HepG2 (cell line): ENCODE data around the gene EHBP1. TPM values are rescaled to one million over a fixed set of nuclear protein-coding genes. Genes with fewer than 3 reads are reported as not detected.

Experiments
- ATAC-seq: fragments of 200-7000 bp; cut with Tn5 transposase; 3 replicates; pipeline ENCODE4 v1.9.1; 2020; ENCODE audit warnings: mild to moderate bottlenecking, moderate library complexity
- BruUV-seq: library from RNA; stranded (reverse); fragments of 400-500 nt; replicated peaks from 2 replicates; lab custom pipeline; 2021; lab: Mats Ljungman, UMichigan
- CTCF ChIA-PET: fragments of 300-600 bp; formaldehyde crosslinking; extraction: SDS; loops from one replicate; lab custom pipeline; 2021; ENCODE audit warnings: low total read pairs, inconsistent platforms, low intra/inter-chr PET ratio; lab: Yijun Ruan, JAX
- POLR2A ChIA-PET: fragments of 350-600 bp; sonication (Branson Sonifier 250); formaldehyde crosslinking; loops from one replicate; lab custom pipeline; 2020; ENCODE audit warnings: antibody characterized with exemption, inconsistent platforms; lab: Yijun Ruan, JAX
- DNase-seq: peaks from one replicate; pipeline ENCODE4 v3.0.0-alpha.2; 2015; ENCODE audit warnings: low spot score
- FAIRE-seq: peaks from 3 replicates; lab custom pipeline; 2011; peaks lifted over from hg19 to GRCh38; lab: Jason Lieb, UNC
- H2AFZ ChIP-seq: one replicate; pipeline ENCODE4 v1.6.1; 2011; ENCODE audit warnings: low read length, inconsistent platforms
- H3K27ac ChIP-seq: fragments of 300-600 bp; 3 replicates; pipeline ENCODE4 v1.8.0; 2011; ENCODE audit warnings: mixed run types, mild to moderate bottlenecking, mixed read lengths, low read length, inconsistent platforms; ENCODE audit not compliant: insufficient read depth; ENCODE audit errors: extremely low read length
- H3K27me3 ChIP-seq, 2 experiments: fragments of 200-600 bp in 1 of 2; 2 replicates in 1 of 2; 3 replicates in 1 of 2; pipeline versions ENCODE4 v1.6.0 to v1.8.0; 2011; ENCODE audit warnings: low read length in 2 of 2, mild to moderate bottlenecking in 2 of 2, moderate library complexity in 2 of 2, inconsistent platforms in 1 of 2; ENCODE audit not compliant: insufficient read depth in 2 of 2, control insufficient read depth in 1 of 2
- H3K36me3 ChIP-seq, 2 experiments: fragments of 200-600 bp in 1 of 2; replicated peaks in 1 of 2; 2 replicates in 1 of 2; 3 replicates in 1 of 2; pipeline versions ENCODE4 v1.5.1 to v1.8.0; 2011; ENCODE audit warnings: low read length in 2 of 2, inconsistent platforms in 1 of 2; ENCODE audit not compliant: insufficient read depth in 2 of 2, control insufficient read depth in 1 of 2
- H3K4me1 ChIP-seq: 2 replicates; pipeline ENCODE4 v1.5.1; 2012; ENCODE audit warnings: low read length, inconsistent platforms; ENCODE audit not compliant: insufficient read depth
- H3K4me2 ChIP-seq: 2 replicates; pipeline ENCODE4 v1.6.0; 2011; ENCODE audit warnings: low read depth, low read length, inconsistent platforms
- H3K4me3 ChIP-seq, 3 experiments: fragments of 200-600 bp in 1 of 3; sonication (generic), shearing (Covaris generic) in 1 of 3; replicated peaks in 1 of 3; 2 replicates each; pipeline ENCODE4 v1.5.1; 2011 to 2016; ENCODE audit warnings: low read length in 3 of 3, inconsistent platforms in 2 of 3, low read depth in 2 of 3, mild to moderate bottlenecking in 2 of 3, control low read depth in 1 of 3, mixed read lengths in 1 of 3; ENCODE audit not compliant: insufficient read depth in 1 of 3
- H3K79me2 ChIP-seq: one replicate; pipeline ENCODE4 v1.6.1; 2011; ENCODE audit warnings: low read length, inconsistent platforms; ENCODE audit not compliant: insufficient read depth
- H3K9ac ChIP-seq: 2 replicates; pipeline ENCODE4 v1.6.0; 2011; ENCODE audit warnings: mild to moderate bottlenecking, low read depth, low read length, inconsistent platforms; ENCODE audit not compliant: insufficient read depth
- H3K9me3 ChIP-seq: 2 replicates; pipeline ENCODE4 v1.5.1; 2012; ENCODE audit warnings: mild to moderate bottlenecking, low read length
- H4K20me1 ChIP-seq: 2 replicates; pipeline ENCODE4 v1.6.0; 2011; ENCODE audit warnings: inconsistent platforms, mild to moderate bottlenecking, low read length, moderate library complexity; ENCODE audit not compliant: insufficient read depth
- CCDC6 ChIP-seq: sonication (generic); formaldehyde crosslinking; IDR thresholded peaks from 2 replicates; pipeline ENCODE4 v1.8.1; 2022; ENCODE audit warnings: mild to moderate bottlenecking, missing genetic modification reagents, moderate library complexity
- CEBPB ChIP-seq: IDR thresholded peaks from 2 replicates; pipeline ENCODE4 v1.6.1; 2011; ENCODE audit warnings: low read depth, low read length, improper control_type of control experiment, borderline replicate concordance
- MATR3 ChIP-seq: sonication (generic); formaldehyde crosslinking; IDR thresholded peaks from 2 replicates; pipeline ENCODE4 v1.4.0; 2020; ENCODE audit warnings: missing genetic modification reagents
- RBM22 ChIP-seq: fragments of 200-400 bp; formaldehyde crosslinking; optimal IDR thresholded peaks from 2 replicates; pipeline ENCODE3; 2017; ENCODE audit warnings: mild to moderate bottlenecking, low read length, moderate library complexity
- U2AF1 ChIP-seq: fragments of 200-400 bp; formaldehyde crosslinking; optimal IDR thresholded peaks from 2 replicates; pipeline ENCODE3; 2017; ENCODE audit warnings: mild to moderate bottlenecking, low read depth, low read length
- YY1 ChIP-seq: IDR thresholded peaks from 2 replicates; pipeline ENCODE4 v1.6.1; 2011; ENCODE audit warnings: low read length, low read depth, moderate library complexity, mild to moderate bottlenecking; ENCODE audit not compliant: insufficient read depth, insufficient replicate concordance
- ZMAT3 ChIP-seq: sonication (generic); formaldehyde crosslinking; conservative IDR thresholded peaks from 2 replicates; pipeline ENCODE4 v1.7.0; 2021; ENCODE audit warnings: missing genetic modification reagents
- ZNF841 ChIP-seq: sonication (generic); formaldehyde crosslinking; IDR thresholded peaks from 2 replicates; pipeline ENCODE4 v1.8.1; 2023; ENCODE audit warnings: missing genetic modification reagents, borderline replicate concordance
- WGBS: methylation state at CpG from one replicate; pipeline ENCODE4 v1.1.6; 2017; ENCODE audit warnings: low lambda C conversion rate; 5-methylcytosine and 5-hydroxymethylcytosine counted together
- in situ Hi-C: cut with HindIII; loops from 2 replicates; pipeline ENCODE4 v1.10.0; 2017; ENCODE audit warnings: low pct_unique_long_range_greater_than_20kb; ENCODE audit not compliant: extremely low pct_ligation_motif_present
- intact Hi-C: fragments of 100-400 bp; cut with micrococcal nuclease; formaldehyde crosslinking; loops from one replicate; pipeline ENCODE4 v1.10.0; 2022; ENCODE audit not compliant: unreplicated experiment
- polyA plus RNA-seq, 8 experiments: library from polyadenylated mRNA; depleted of rRNA in 3 of 8; stranded (reverse) in 7 of 8; unstranded in 1 of 8; fragments of >200 nt; fragmentation: Illumina TruSeq in 4 of 8; extraction: Trizol in 4 of 8; gene quantifications; 2 replicates each; pipeline versions ENCODE4 v1.2.1 to v1.2.3, GENCODE V29; 2011 to 2016; ENCODE audit warnings: low read depth in 4 of 8, missing spikeins in 1 of 8, mixed read lengths in 1 of 8; ENCODE audit not compliant: insufficient read depth in 1 of 8
- total RNA-seq, 5 experiments: library from RNA; depleted of rRNA; stranded (reverse); fragments of >200 nt; fragmentation: Illumina TruSeq; extraction: Trizol; gene quantifications; 2 replicates each; pipeline ENCODE4 v1.2.3, GENCODE V29; 2016; ENCODE audit warnings: low read depth in 1 of 5
- TF ChIP-seq, protein P1 (sequence below): sonication (generic); formaldehyde crosslinking; IDR thresholded peaks from 2 replicates; pipeline ENCODE4 v1.4.0; 2020; ENCODE audit warnings: missing genetic modification reagents, borderline replicate concordance

EHBP1 gene
- total and polyA plus RNA-seq, 2 of the 13 experiments (the other 11 are each of a cell fraction or from before 2014, with no cell fraction given), result 93.5 to 146 TPM

DNA sequence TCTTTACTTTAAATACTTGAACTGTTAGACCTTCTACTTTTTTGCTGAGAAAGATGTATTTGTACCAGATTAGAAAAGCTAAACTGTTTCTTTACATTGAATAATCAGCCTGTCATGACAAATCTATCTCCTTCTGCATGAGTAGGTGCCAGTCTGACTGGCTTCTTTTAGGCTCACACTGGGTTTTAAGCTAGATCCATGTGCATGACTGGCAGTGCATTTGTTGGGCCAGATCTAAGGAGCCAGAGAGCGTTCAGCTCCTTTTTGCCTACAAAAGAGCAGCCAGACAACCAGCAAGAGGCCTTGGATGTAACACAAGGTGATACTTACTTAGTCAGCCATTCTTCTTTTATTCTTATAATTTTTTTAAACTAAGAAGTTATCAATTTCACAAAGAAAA is 263.2 kb downstream of the EHBP1 start:
- WGBS, result 90% methylated on average over 1 of the region's 1 CpG
- in situ Hi-C loops (no loop called here), intact Hi-C loops (no loop called here)
- Histone ChIP-seq H3K36me3 (peaks cover 12 to 62% of the 10 kb centered on the region in 2 experiments), H3K27me3 (no peaks in the 10 kb centered on the region), H3K9me3 (no peaks in the 10 kb centered on the region), H3K4me3 (no peak overlapping the region), H3K4me2 (no peak overlapping the region), H3K79me2 (no peaks in the 10 kb centered on the region), H4K20me1 (no peaks in the 10 kb centered on the region), H2AFZ (no peak overlapping the region), H3K9ac (no peak overlapping the region), H3K27ac (no peak overlapping the region), H3K4me1 (no peaks in the 10 kb centered on the region)
- FAIRE-seq (no peak), ATAC-seq (no peak), DNase-seq (no peak)
- peak; percentile 87 for TF ChIP-seq RBM22
- no peak for TF ChIP-seq MATR3 (CRISPR knock-in tag)
- BruUV-seq, result no TSS peak
- ChIA-PET POLR2A (no interaction called here), CTCF (no interaction called here)

DNA sequence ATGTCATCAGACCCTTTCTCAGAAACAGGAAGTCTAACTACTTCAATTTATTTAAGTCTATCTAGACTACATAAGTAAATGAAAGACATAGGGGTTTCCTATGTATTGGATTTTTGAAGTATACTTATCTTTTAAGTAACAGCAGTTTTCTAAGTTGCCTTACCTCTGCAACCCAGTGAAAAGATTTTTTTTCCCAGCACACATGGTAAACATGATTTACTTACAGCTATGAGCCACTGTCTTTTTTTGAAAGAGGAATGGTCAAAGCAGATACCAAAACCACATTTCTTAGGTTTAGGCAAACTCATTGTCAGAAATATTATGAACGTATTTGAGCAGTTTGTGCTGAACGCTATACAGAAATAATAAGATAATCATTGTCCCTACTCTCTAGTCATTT is 266.4 kb downstream of the EHBP1 start:
- DNase-seq (no peak), ATAC-seq (no peak), FAIRE-seq (no peak)
- Histone ChIP-seq H3K4me1 (no peaks in the 10 kb centered on the region), H3K9ac (no peak overlapping the region), H3K27ac (no peak overlapping the region), H3K4me2 (no peak overlapping the region), H3K27me3 (no peaks in the 10 kb centered on the region), H3K9me3 (no peaks in the 10 kb centered on the region), H3K79me2 (no peaks in the 10 kb centered on the region), H2AFZ (no peak overlapping the region), H4K20me1 (no peaks in the 10 kb centered on the region), H3K4me3 (no peak overlapping the region), H3K36me3 (peaks cover 14 to 68% of the 10 kb centered on the region in 2 experiments)
- POLR2A ChIA-PET, result no interaction called here
- CTCF ChIA-PET, result no interaction called here
- in situ Hi-C loops, result no loop called here
- WGBS, result 98% methylated on average over 2 of the region's 2 CpGs
- intact Hi-C loops, result no loop called here
- no TSS peak for BruUV-seq
- TF ChIP-seq ZNF841 (CRISPR knock-in tag), result no peak
- TF ChIP-seq, protein P1, sequence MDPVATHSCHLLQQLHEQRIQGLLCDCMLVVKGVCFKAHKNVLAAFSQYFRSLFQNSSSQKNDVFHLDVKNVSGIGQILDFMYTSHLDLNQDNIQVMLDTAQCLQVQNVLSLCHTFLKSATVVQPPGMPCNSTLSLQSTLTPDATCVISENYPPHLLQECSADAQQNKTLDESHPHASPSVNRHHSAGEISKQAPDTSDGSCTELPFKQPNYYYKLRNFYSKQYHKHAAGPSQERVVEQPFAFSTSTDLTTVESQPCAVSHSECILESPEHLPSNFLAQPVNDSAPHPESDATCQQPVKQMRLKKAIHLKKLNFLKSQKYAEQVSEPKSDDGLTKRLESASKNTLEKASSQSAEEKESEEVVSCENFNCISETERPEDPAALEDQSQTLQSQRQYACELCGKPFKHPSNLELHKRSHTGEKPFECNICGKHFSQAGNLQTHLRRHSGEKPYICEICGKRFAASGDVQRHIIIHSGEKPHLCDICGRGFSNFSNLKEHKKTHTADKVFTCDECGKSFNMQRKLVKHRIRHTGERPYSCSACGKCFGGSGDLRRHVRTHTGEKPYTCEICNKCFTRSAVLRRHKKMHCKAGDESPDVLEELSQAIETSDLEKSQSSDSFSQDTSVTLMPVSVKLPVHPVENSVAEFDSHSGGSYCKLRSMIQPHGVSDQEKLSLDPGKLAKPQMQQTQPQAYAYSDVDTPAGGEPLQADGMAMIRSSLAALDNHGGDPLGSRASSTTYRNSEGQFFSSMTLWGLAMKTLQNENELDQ (CRISPR knock-in tag), result no peak
- no peak for TF ChIP-seq U2AF1
- TF ChIP-seq YY1, result no peak
- TF ChIP-seq ZMAT3 (CRISPR knock-in tag), result no peak
- TF ChIP-seq CEBPB, result no peak
- TF ChIP-seq CCDC6 (CRISPR knock-in tag), result no peak
